HepG2 (cell line): ENCODE measurements around the gene PSME3IP1. TPM values are rescaled to one million over a fixed set of nuclear protein-coding genes. Genes with fewer than 3 reads are reported as not detected.

Experiments used
- ATAC-seq: fragments of 200-7000 bp; cut with Tn5 transposase; 3 replicates; pipeline ENCODE4 v1.9.1; 2020; ENCODE audit warnings: mild to moderate bottlenecking, moderate library complexity
- BruUV-seq: library from RNA; stranded (reverse); fragments of 400-500 nt; replicated peaks from 2 replicates; lab custom pipeline; 2021; lab: Mats Ljungman, UMichigan
- CTCF ChIA-PET: fragments of 300-600 bp; formaldehyde crosslinking; extraction: SDS; loops from one replicate; lab custom pipeline; 2021; ENCODE audit warnings: low total read pairs, inconsistent platforms, low intra/inter-chr PET ratio; lab: Yijun Ruan, JAX
- POLR2A ChIA-PET: fragments of 350-600 bp; sonication (Branson Sonifier 250); formaldehyde crosslinking; loops from one replicate; lab custom pipeline; 2020; ENCODE audit warnings: antibody characterized with exemption, inconsistent platforms; lab: Yijun Ruan, JAX
- DNase-seq: peaks from one replicate; pipeline ENCODE4 v3.0.0-alpha.2; 2015; ENCODE audit warnings: low spot score
- FAIRE-seq: peaks from 3 replicates; lab custom pipeline; 2011; peaks lifted over from hg19 to GRCh38; lab: Jason Lieb, UNC
- H2AFZ ChIP-seq: one replicate; pipeline ENCODE4 v1.6.1; 2011; ENCODE audit warnings: low read length, inconsistent platforms
- H3K27ac ChIP-seq: fragments of 300-600 bp; 3 replicates; pipeline ENCODE4 v1.8.0; 2011; ENCODE audit warnings: mixed run types, mild to moderate bottlenecking, mixed read lengths, low read length, inconsistent platforms; ENCODE audit not compliant: insufficient read depth; ENCODE audit errors: extremely low read length
- H3K27me3 ChIP-seq, 2 experiments: fragments of 200-600 bp in 1 of 2; 2 replicates in 1 of 2; 3 replicates in 1 of 2; pipeline versions ENCODE4 v1.6.0 to v1.8.0; 2011; ENCODE audit warnings: low read length in 2 of 2, mild to moderate bottlenecking in 2 of 2, moderate library complexity in 2 of 2, inconsistent platforms in 1 of 2; ENCODE audit not compliant: insufficient read depth in 2 of 2, control insufficient read depth in 1 of 2
- H3K36me3 ChIP-seq, 2 experiments: fragments of 200-600 bp in 1 of 2; replicated peaks in 1 of 2; 2 replicates in 1 of 2; 3 replicates in 1 of 2; pipeline versions ENCODE4 v1.5.1 to v1.8.0; 2011; ENCODE audit warnings: low read length in 2 of 2, inconsistent platforms in 1 of 2; ENCODE audit not compliant: insufficient read depth in 2 of 2, control insufficient read depth in 1 of 2
- H3K4me1 ChIP-seq: 2 replicates; pipeline ENCODE4 v1.5.1; 2012; ENCODE audit warnings: low read length, inconsistent platforms; ENCODE audit not compliant: insufficient read depth
- H3K4me2 ChIP-seq: 2 replicates; pipeline ENCODE4 v1.6.0; 2011; ENCODE audit warnings: low read depth, low read length, inconsistent platforms
- H3K4me3 ChIP-seq, 3 experiments: fragments of 200-600 bp in 1 of 3; sonication (generic), shearing (Covaris generic) in 1 of 3; replicated peaks in 1 of 3; 2 replicates each; pipeline ENCODE4 v1.5.1; 2011 to 2016; ENCODE audit warnings: low read length in 3 of 3, inconsistent platforms in 2 of 3, low read depth in 2 of 3, mild to moderate bottlenecking in 2 of 3, control low read depth in 1 of 3, mixed read lengths in 1 of 3; ENCODE audit not compliant: insufficient read depth in 1 of 3
- H3K79me2 ChIP-seq: one replicate; pipeline ENCODE4 v1.6.1; 2011; ENCODE audit warnings: low read length, inconsistent platforms; ENCODE audit not compliant: insufficient read depth
- H3K9ac ChIP-seq: 2 replicates; pipeline ENCODE4 v1.6.0; 2011; ENCODE audit warnings: mild to moderate bottlenecking, low read depth, low read length, inconsistent platforms; ENCODE audit not compliant: insufficient read depth
- H3K9me3 ChIP-seq: 2 replicates; pipeline ENCODE4 v1.5.1; 2012; ENCODE audit warnings: mild to moderate bottlenecking, low read length
- H4K20me1 ChIP-seq: 2 replicates; pipeline ENCODE4 v1.6.0; 2011; ENCODE audit warnings: inconsistent platforms, mild to moderate bottlenecking, low read length, moderate library complexity; ENCODE audit not compliant: insufficient read depth
- AGO2 ChIP-seq: fragments of 200-400 bp; formaldehyde crosslinking; optimal IDR thresholded peaks from 2 replicates; pipeline ENCODE3; 2017; ENCODE audit warnings: mild to moderate bottlenecking, low read depth, low read length, moderate library complexity
- CTCF ChIP-seq: sonication (generic); formaldehyde crosslinking; IDR thresholded peaks from 2 replicates; pipeline ENCODE4 v1.5.0; 2020; ENCODE audit warnings: mild to moderate bottlenecking, missing genetic modification reagents, moderate library complexity
- SALL1 ChIP-seq: sonication (generic); formaldehyde crosslinking; IDR thresholded peaks from 2 replicates; pipeline ENCODE4 v1.8.0; 2022; ENCODE audit warnings: mild to moderate bottlenecking, missing genetic modification reagents
- SMC3 ChIP-seq: IDR thresholded peaks from 2 replicates; pipeline ENCODE4 v1.6.1; 2011; ENCODE audit warnings: low read length, improper control_type of control experiment
- ZFP41 ChIP-seq: sonication (generic); formaldehyde crosslinking; IDR thresholded peaks from 2 replicates; pipeline ENCODE4 v1.4.0; 2020; ENCODE audit warnings: mild to moderate bottlenecking, missing genetic modification reagents, borderline replicate concordance
- ZFX ChIP-seq: sonication (generic); formaldehyde crosslinking; IDR thresholded peaks from 2 replicates; pipeline ENCODE4 v1.4.0; 2020; ENCODE audit warnings: mild to moderate bottlenecking, low read depth, missing genetic modification reagents, moderate library complexity
- ZNF839 ChIP-seq: sonication (generic); formaldehyde crosslinking; IDR thresholded peaks from 2 replicates; pipeline ENCODE4 v1.4.0; 2020; ENCODE audit warnings: missing genetic modification reagents, mild to moderate bottlenecking, borderline replicate concordance
- WGBS: methylation state at CpG from one replicate; pipeline ENCODE4 v1.1.6; 2017; ENCODE audit warnings: low lambda C conversion rate; 5-methylcytosine and 5-hydroxymethylcytosine counted together
- in situ Hi-C: cut with HindIII; loops from 2 replicates; pipeline ENCODE4 v1.10.0; 2017; ENCODE audit warnings: low pct_unique_long_range_greater_than_20kb; ENCODE audit not compliant: extremely low pct_ligation_motif_present
- intact Hi-C: fragments of 100-400 bp; cut with micrococcal nuclease; formaldehyde crosslinking; loops from one replicate; pipeline ENCODE4 v1.10.0; 2022; ENCODE audit not compliant: unreplicated experiment
- polyA plus RNA-seq, 8 experiments: library from polyadenylated mRNA; depleted of rRNA in 3 of 8; stranded (reverse) in 7 of 8; unstranded in 1 of 8; fragments of >200 nt; fragmentation: Illumina TruSeq in 4 of 8; extraction: Trizol in 4 of 8; gene quantifications; 2 replicates each; pipeline versions ENCODE4 v1.2.1 to v1.2.3, GENCODE V29; 2011 to 2016; ENCODE audit warnings: low read depth in 4 of 8, missing spikeins in 1 of 8, mixed read lengths in 1 of 8; ENCODE audit not compliant: insufficient read depth in 1 of 8
- total RNA-seq, 5 experiments: library from RNA; depleted of rRNA; stranded (reverse); fragments of >200 nt; fragmentation: Illumina TruSeq; extraction: Trizol; gene quantifications; 2 replicates each; pipeline ENCODE4 v1.2.3, GENCODE V29; 2016; ENCODE audit warnings: low read depth in 1 of 5
- TF ChIP-seq, protein P1 (sequence below): sonication (generic); formaldehyde crosslinking; IDR thresholded peaks from 2 replicates; pipeline ENCODE4 v1.4.0; 2020; ENCODE audit warnings: missing genetic modification reagents

Gene PSME3IP1
- total and polyA plus RNA-seq, 2 of the 13 experiments (the other 11 are each of a cell fraction or from before 2014, with no cell fraction given) = 90.8 to 99.8 TPM

- ChIA-PET POLR2A (no interaction called here), CTCF (no interaction called here)
- H2AFZ ChIP-seq = no peak overlapping the region
- no peak overlapping the region for H3K4me2 ChIP-seq
- intact Hi-C loops (no loop called here), in situ Hi-C loops (no loop called here)
- 93% methylated on average over 14 of the region's 14 CpGs for WGBS
- H3K27ac ChIP-seq = no peak overlapping the region
- H3K9ac ChIP-seq = no peak overlapping the region
- H3K4me1 ChIP-seq = peaks cover 34% of the 10 kb centered on the region
- ATAC-seq (no peak), FAIRE-seq (no peak), DNase-seq (no peak)
- no peaks in the 10 kb centered on the region for H4K20me1 ChIP-seq
- H3K36me3 ChIP-seq = peaks cover 0 to 6% of the 10 kb centered on the region in 2 experiments; a peak in 2 of 5 replicates
- no peaks in the 10 kb centered on the region for H3K79me2 ChIP-seq
- TF ChIP-seq, protein P1, sequence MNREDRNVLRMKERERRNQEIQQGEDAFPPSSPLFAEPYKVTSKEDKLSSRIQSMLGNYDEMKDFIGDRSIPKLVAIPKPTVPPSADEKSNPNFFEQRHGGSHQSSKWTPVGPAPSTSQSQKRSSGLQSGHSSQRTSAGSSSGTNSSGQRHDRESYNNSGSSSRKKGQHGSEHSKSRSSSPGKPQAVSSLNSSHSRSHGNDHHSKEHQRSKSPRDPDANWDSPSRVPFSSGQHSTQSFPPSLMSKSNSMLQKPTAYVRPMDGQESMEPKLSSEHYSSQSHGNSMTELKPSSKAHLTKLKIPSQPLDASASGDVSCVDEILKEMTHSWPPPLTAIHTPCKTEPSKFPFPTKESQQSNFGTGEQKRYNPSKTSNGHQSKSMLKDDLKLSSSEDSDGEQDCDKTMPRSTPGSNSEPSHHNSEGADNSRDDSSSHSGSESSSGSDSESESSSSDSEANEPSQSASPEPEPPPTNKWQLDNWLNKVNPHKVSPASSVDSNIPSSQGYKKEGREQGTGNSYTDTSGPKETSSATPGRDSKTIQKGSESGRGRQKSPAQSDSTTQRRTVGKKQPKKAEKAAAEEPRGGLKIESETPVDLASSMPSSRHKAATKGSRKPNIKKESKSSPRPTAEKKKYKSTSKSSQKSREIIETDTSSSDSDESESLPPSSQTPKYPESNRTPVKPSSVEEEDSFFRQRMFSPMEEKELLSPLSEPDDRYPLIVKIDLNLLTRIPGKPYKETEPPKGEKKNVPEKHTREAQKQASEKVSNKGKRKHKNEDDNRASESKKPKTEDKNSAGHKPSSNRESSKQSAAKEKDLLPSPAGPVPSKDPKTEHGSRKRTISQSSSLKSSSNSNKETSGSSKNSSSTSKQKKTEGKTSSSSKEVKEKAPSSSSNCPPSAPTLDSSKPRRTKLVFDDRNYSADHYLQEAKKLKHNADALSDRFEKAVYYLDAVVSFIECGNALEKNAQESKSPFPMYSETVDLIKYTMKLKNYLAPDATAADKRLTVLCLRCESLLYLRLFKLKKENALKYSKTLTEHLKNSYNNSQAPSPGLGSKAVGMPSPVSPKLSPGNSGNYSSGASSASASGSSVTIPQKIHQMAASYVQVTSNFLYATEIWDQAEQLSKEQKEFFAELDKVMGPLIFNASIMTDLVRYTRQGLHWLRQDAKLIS = no peak
- TF ChIP-seq AGO2 = peak; percentile 26
- H3K9me3 ChIP-seq = no peaks in the 10 kb centered on the region
- H3K4me3 ChIP-seq = no peak overlapping the region
- BruUV-seq = no TSS peak
- H3K27me3 ChIP-seq = no peaks in the 10 kb centered on the region
These were observed 38.2 kb downstream of the PSME3IP1 start for GRCh38 chr16:57147381-57148221.

DNA sequence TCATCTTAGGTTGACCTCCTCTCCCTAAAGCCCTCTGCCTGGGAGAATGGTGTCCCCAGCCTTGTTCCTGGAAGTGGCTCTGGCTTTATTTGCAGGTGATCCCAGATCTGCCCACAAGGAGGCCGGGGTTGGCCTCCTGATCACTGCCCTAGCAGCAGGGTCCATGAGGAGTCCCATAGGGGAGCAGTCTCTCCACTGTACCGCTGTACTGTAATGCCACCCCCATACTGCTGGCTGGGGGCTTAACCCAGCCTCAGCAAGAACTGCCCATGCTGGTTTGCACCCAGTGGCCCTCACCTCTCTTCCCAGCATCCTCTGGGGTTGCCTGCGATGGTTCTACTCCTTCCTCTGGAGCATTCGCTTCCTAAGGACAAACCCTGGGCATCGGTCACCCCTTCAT lies 39.1 kb downstream of the PSME3IP1 start:
- POLR2A ChIA-PET = no interaction called here
- intact Hi-C loops (no loop called here), in situ Hi-C loops (no loop called here)
- ATAC-seq (peak; percentile 84), DNase-seq (peak; percentile 28), FAIRE-seq (peak; percentile 46)
- H3K4me3 ChIP-seq = no peak overlapping the region
- H3K4me2 ChIP-seq = no peak overlapping the region
- no peak overlapping the region for H3K27ac ChIP-seq
- 84% methylated on average over 4 of the region's 5 CpGs for WGBS
- H3K27me3 ChIP-seq = no peaks in the 10 kb centered on the region
- H3K9me3 ChIP-seq = no peaks in the 10 kb centered on the region
- CTCF ChIA-PET = no interaction called here
- BruUV-seq = no TSS peak
- H3K79me2 ChIP-seq = no peaks in the 10 kb centered on the region
- H3K9ac ChIP-seq = no peak overlapping the region
- H2AFZ ChIP-seq = no peak overlapping the region
- no peaks in the 10 kb centered on the region for H4K20me1 ChIP-seq
- no peaks in the 10 kb centered on the region for H3K36me3 ChIP-seq
- peaks cover 26% of the 10 kb centered on the region for H3K4me1 ChIP-seq
- TF ChIP-seq ZFX (CRISPR knock-in tag) (0 out of 2 replicates have a peak, but pooled peaks have one; percentile 20), SALL1 (CRISPR knock-in tag) (0 out of 2 replicates have a peak, but pooled peaks have one; percentile 11), ZFP41 (no peak), ZNF839 (0 out of 2 replicates have a peak, but pooled peaks have one; percentile 19), CTCF (peak; percentile 43; the same call in 1 of the 2 replicates), SMC3 (peak; percentile 47; the same call in 1 of the 2 replicates)
- TF ChIP-seq, all 625 proteins: peak for 5
